ENCODE results near the gene IFNA17. TPM values are rescaled to one million over a fixed set of nuclear protein-coding genes. Genes with fewer than 3 reads are reported as not detected.
"Not testable (repeated sequence)": the region's sequence is repeated elsewhere in the genome, so short reads cannot be mapped to it uniquely, and the experiment has no call there.

Gene IFNA17
- total RNA-seq, 1 experiment from 2014 or later: not detected

GRCh38 chr9:21239911-21240310 is 11.9 kb upstream of the IFNA17 start, which contains the start of gene IFNA14:
TSS of gene IFNA14 (minus strand) at chr9:21240005. CDS start at chr9:21239935, 70 bp downstream.
- no peak within 1 kb of the TSS for H3K56ac ChIP-seq (ENCODE audit: insufficient read length, low read depth, low read length)
- no peak within 1 kb of the TSS for H3K9ac ChIP-seq (ENCODE audit: extremely low read depth, insufficient read length, low read length)
- H2BK12ac ChIP-seq (ENCODE audit: insufficient read length, low read depth, low read length): no peak within 1 kb of the TSS
- no peak for TF ChIP-seq CTCF (conservative IDR thresholded peaks at IDR 0.05)
- Mint-ChIP-seq H3K4me1 (no peaks in the 10 kb centered on the region; a peak in 1 of 4 replicates), H3K9me3 (no peaks in the 10 kb centered on the region), H3K4me3 (no peak within 1 kb of the TSS), H3K36me3 (ENCODE audit: insufficient read depth in 1 of 3, low read depth in 3 of 3) (no peaks in the 10 kb centered on the region), H3K27ac (no peak within 1 kb of the TSS), H3K27me3 (ENCODE audit: low read depth) (peaks cover 33% of the 10 kb centered on the region)
- no peak within 1 kb of the TSS for H2BK5ac ChIP-seq (ENCODE audit: insufficient read length, low read length)
- no peak within 1 kb of the TSS for H3K14ac ChIP-seq (ENCODE audit: insufficient read depth, low read length)
- H3K4me2 ChIP-seq (ENCODE audit: insufficient read depth, insufficient read length, low read length): no peak within 1 kb of the TSS
- H2AFZ ChIP-seq (ENCODE audit: low read length): no peak within 1 kb of the TSS
- H3K9me3 ChIP-seq (ENCODE audit: control insufficient read depth, low read depth, low read length): no peaks in the 10 kb centered on the region
- no peaks in the 10 kb centered on the region for H3K4me1 ChIP-seq (ENCODE audit: insufficient read depth, low read length)
- no peak within 1 kb of the TSS for H3K4ac ChIP-seq (ENCODE audit: low read depth, low read length)
- H3K27ac ChIP-seq (ENCODE audit: insufficient read length, low read depth, low read length): no peak within 1 kb of the TSS
- no peak within 1 kb of the TSS for H2BK20ac ChIP-seq (ENCODE audit: low read depth, low read length, poor library complexity, severe bottlenecking)
- no peaks in the 10 kb centered on the region for H3K79me1 ChIP-seq (ENCODE audit: insufficient read depth, low read depth, low read length, poor library complexity, severe bottlenecking)
- WGBS (ENCODE audit: extremely low coverage, insufficient read length, low lambda C conversion rate): no CpG with 5 or more reads among the region's 2 CpGs
- DNase-seq: no peak
- no peaks in the 10 kb centered on the region for H4K20me1 ChIP-seq (ENCODE audit: control insufficient read depth, insufficient read depth, insufficient read length)
- no peak within 1 kb of the TSS for H3T11ph ChIP-seq (ENCODE audit: low read length)
- H2AK5ac ChIP-seq (ENCODE audit: insufficient read length, low read length): no peak within 1 kb of the TSS
- no peaks in the 10 kb centered on the region for H3K23me2 ChIP-seq (ENCODE audit: insufficient read length, low read depth, low read length, poor library complexity, severe bottlenecking)
- no peak within 1 kb of the TSS for H2BK120ac ChIP-seq (ENCODE audit: low read depth, low read length, poor library complexity, severe bottlenecking)
- H4K91ac ChIP-seq (ENCODE audit: insufficient read length, low read depth, low read length): no peak within 1 kb of the TSS
- no peak within 1 kb of the TSS for H3K23ac ChIP-seq (ENCODE audit: insufficient read length, low read depth, low read length)
- no peaks in the 10 kb centered on the region for H3K79me2 ChIP-seq (ENCODE audit: insufficient read depth, low read length)
- no peak within 1 kb of the TSS for H3K18ac ChIP-seq (ENCODE audit: insufficient read length, low read depth, low read length)
- H3K27me3 ChIP-seq (ENCODE audit: insufficient read depth, low read length): no peaks in the 10 kb centered on the region
- H2BK15ac ChIP-seq (ENCODE audit: low read depth, low read length): no peak within 1 kb of the TSS
- no peak within 1 kb of the TSS for H4K5ac ChIP-seq (ENCODE audit: insufficient read length, low read depth, low read length)
- H4K8ac ChIP-seq (replicated peaks; ENCODE audit: insufficient read length, low read depth, low read length): no peak within 1 kb of the TSS

GRCh38 chr9:21236360-21236714 is 8.3 kb upstream of the IFNA17 start:
- H4K5ac ChIP-seq (ENCODE audit: insufficient read length, low read depth, low read length); H2BK5ac ChIP-seq (ENCODE audit: insufficient read length, low read length); H4K8ac ChIP-seq (replicated peaks; ENCODE audit: insufficient read length, low read depth, low read length); DNase-seq; H3K27ac Mint-ChIP-seq; H3K9ac ChIP-seq (ENCODE audit: extremely low read depth, insufficient read length, low read length); H4K20me1 ChIP-seq (ENCODE audit: control insufficient read depth, insufficient read depth, insufficient read length); H2BK12ac ChIP-seq (ENCODE audit: insufficient read length, low read depth, low read length); H3K23me2 ChIP-seq (ENCODE audit: insufficient read length, low read depth, low read length, poor library complexity, severe bottlenecking); H3K23ac ChIP-seq (ENCODE audit: insufficient read length, low read depth, low read length); H3K4me1 Mint-ChIP-seq; H2BK15ac ChIP-seq (ENCODE audit: low read depth, low read length); H3K79me1 ChIP-seq (ENCODE audit: insufficient read depth, low read depth, low read length, poor library complexity, severe bottlenecking); H3K4ac ChIP-seq (ENCODE audit: low read depth, low read length); H2BK20ac ChIP-seq (ENCODE audit: low read depth, low read length, poor library complexity, severe bottlenecking); H3K9me3 ChIP-seq (ENCODE audit: control insufficient read depth, low read depth, low read length); H3K18ac ChIP-seq (ENCODE audit: insufficient read length, low read depth, low read length); H3K79me2 ChIP-seq (ENCODE audit: insufficient read depth, low read length); H3K4me1 ChIP-seq (ENCODE audit: insufficient read depth, low read length); H3T11ph ChIP-seq (ENCODE audit: low read length); H3K27ac ChIP-seq (ENCODE audit: insufficient read length, low read depth, low read length); H3K56ac ChIP-seq (ENCODE audit: insufficient read length, low read depth, low read length); H2BK120ac ChIP-seq (ENCODE audit: low read depth, low read length, poor library complexity, severe bottlenecking); H3K36me3 Mint-ChIP-seq (ENCODE audit: insufficient read depth in 1 of 3, low read depth in 3 of 3); H3K4me3 Mint-ChIP-seq; H3K4me2 ChIP-seq (ENCODE audit: insufficient read depth, insufficient read length, low read length); H3K9me3 Mint-ChIP-seq; H3K27me3 ChIP-seq (ENCODE audit: insufficient read depth, low read length); H2AFZ ChIP-seq (ENCODE audit: low read length); H4K91ac ChIP-seq (ENCODE audit: insufficient read length, low read depth, low read length); H3K14ac ChIP-seq (ENCODE audit: insufficient read depth, low read length); H2AK5ac ChIP-seq (ENCODE audit: insufficient read length, low read length): not testable (repeated sequence)
- peaks cover 24% of the 10 kb centered on the region for H3K27me3 Mint-ChIP-seq (ENCODE audit: low read depth)
- WGBS (ENCODE audit: extremely low coverage, insufficient read length, low lambda C conversion rate): no CpG with 5 or more reads among the region's 1 CpG
